ENCODE results near the gene ZNRF3. TPM values are rescaled to one million over a fixed set of nuclear protein-coding genes. Genes with fewer than 3 reads are reported as not detected.

Gene ZNRF3
- total RNA-seq, 4 donors from 2014 or later: 6.1 to 23.2 (median 12.0) TPM

DNA sequence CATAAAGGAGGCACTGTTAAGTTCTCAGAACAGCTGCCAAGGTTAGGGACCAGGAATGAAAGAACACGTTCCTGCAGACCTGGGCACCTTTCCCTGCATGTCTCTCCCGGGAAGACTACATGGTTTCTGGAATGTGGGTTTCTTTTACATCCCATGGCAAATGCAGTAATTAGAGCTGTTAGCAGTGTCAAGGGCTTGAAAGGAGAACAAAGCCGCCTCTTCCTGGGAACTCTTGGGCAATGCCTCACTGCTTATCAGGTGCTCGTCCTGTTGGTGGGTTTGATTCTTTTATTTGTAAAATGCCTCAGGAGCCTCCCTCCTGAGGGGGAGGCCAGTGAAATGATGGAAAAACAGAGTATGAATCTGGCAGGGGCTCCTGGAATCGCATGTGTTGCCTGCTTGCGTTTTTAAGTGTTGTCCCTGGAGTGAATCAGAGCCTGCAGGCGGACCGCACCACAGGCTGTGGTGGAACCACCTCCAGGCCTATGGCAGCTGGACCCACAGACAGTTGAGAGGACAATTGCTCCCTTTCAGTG, 179.0 kb downstream of the ZNRF3 start:
- no peak for TF ChIP-seq POLR2A (IDR thresholded peaks at IDR 0.05)
- TF ChIP-seq, protein P1, sequence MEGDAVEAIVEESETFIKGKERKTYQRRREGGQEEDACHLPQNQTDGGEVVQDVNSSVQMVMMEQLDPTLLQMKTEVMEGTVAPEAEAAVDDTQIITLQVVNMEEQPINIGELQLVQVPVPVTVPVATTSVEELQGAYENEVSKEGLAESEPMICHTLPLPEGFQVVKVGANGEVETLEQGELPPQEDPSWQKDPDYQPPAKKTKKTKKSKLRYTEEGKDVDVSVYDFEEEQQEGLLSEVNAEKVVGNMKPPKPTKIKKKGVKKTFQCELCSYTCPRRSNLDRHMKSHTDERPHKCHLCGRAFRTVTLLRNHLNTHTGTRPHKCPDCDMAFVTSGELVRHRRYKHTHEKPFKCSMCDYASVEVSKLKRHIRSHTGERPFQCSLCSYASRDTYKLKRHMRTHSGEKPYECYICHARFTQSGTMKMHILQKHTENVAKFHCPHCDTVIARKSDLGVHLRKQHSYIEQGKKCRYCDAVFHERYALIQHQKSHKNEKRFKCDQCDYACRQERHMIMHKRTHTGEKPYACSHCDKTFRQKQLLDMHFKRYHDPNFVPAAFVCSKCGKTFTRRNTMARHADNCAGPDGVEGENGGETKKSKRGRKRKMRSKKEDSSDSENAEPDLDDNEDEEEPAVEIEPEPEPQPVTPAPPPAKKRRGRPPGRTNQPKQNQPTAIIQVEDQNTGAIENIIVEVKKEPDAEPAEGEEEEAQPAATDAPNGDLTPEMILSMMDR (IDR thresholded peaks at IDR 0.05): no peak
- Histone ChIP-seq H3K4me1 (no peaks in the 10 kb centered on the region), H3K9me3 (no peaks in the 10 kb centered on the region), H3K27me3 (no peaks in the 10 kb centered on the region), H3K4me3 (no peak overlapping the region), H3K27ac (no peak overlapping the region), H3K36me3 (no peaks in the 10 kb centered on the region)
- DNase-seq: no peak
- intact Hi-C loops (cut with DNase I; ENCODE audit: low total_unique reads): no loop called here

DNA sequence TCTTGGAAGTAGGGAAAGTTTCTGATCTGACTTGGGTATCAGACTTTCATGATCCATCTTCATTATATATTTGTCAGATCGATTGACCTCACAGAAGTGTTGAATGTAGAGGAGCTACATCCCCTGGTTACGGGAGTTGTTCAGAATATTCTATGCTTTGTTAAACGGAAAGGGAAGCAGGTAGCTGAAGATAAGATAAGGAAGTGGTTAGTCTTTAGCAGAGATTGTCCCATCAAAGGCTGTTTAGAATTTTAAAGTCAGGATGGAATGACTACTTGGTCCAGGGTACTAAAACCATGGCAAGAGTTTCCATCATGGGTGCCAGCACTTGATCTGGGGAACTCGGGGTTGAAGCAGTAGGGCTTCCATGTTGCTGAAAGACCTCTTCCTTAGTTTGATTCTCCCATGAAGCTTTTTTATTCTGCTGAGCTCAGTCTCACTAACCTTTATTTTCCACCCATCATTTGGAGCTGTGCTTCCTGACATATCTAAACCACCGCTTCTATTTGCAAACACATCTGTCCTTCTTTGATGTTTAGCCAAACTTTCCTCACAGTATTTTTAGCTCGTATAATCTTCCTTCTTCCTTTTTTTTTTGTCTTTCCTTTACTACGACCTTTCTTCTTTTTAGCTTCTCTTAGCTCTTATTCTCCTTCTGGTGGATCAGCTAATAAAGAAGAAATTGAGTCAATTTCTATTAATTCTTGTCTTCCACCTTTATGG, 182.3 kb downstream of the ZNRF3 start:
- Histone ChIP-seq H3K27me3 (no peaks in the 10 kb centered on the region), H3K4me3 (no peak overlapping the region), H3K36me3 (no peaks in the 10 kb centered on the region), H3K9me3 (no peaks in the 10 kb centered on the region), H3K27ac (no peak overlapping the region), H3K4me1 (no peaks in the 10 kb centered on the region)
- TF ChIP-seq POLR2A (IDR thresholded peaks at IDR 0.05): no peak
- TF ChIP-seq, protein P1 (IDR thresholded peaks at IDR 0.05): no peak
- intact Hi-C loops (cut with DNase I; ENCODE audit: low total_unique reads): no loop called here
- no peak for DNase-seq

DNA sequence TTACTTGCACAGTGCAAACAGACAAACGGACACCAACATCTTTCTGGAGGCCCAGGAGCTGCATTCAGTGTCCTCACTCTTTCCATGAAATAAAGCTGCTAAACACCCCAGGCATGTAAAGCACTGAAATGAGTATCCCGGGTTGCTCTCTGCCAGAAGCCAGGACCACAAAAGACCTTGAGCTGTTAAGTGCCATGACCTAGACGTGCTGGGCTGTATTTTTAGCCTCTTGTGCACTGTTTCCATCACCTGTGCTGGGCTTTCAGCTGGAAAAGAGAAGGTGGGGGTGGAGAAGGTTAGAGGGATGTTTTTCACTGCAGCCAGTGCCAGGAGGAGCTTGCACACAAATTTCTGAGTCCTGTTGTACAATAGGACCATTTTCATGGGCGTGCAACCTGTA, 186.1 kb downstream of the ZNRF3 start:
- Histone ChIP-seq H3K27me3 (no peaks in the 10 kb centered on the region), H3K9me3 (no peaks in the 10 kb centered on the region), H3K36me3 (no peaks in the 10 kb centered on the region), H3K4me3 (no peak overlapping the region), H3K4me1 (no peaks in the 10 kb centered on the region), H3K27ac (no peak overlapping the region)
- no peak for DNase-seq
- intact Hi-C loops (cut with DNase I; ENCODE audit: low total_unique reads): no loop called here
- no peak for TF ChIP-seq POLR2A (IDR thresholded peaks at IDR 0.05)

DNA sequence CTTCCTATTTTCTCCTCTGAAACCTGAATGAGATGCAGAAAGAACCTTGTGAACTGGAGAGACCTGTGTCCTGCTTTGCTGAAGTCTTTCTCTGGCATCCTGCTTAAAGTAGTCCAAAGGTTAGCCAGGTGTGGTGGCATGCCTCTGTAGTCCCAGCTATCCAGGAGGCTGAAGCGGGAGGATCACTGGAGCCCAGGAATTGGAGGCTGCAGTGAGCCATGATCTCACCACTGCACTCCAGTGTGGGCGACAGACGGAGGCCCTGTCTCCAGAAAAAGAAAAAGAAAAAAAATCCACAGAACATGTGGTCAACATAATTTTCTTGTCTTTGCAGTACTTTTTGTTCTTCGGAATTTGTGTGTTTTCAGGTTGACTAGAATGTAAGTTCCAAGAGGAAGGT, 187.1 kb downstream of the ZNRF3 start:
- DNase-seq: no peak
- no peaks in the 10 kb centered on the region for H3K4me1 ChIP-seq
- H3K36me3 ChIP-seq: no peaks in the 10 kb centered on the region
- H3K27ac ChIP-seq: no peak overlapping the region
- intact Hi-C loops (cut with DNase I; ENCODE audit: low total_unique reads): no loop called here
- H3K27me3 ChIP-seq: no peaks in the 10 kb centered on the region
- no peak overlapping the region for H3K4me3 ChIP-seq
- H3K9me3 ChIP-seq: no peaks in the 10 kb centered on the region
- TF ChIP-seq, protein P1 (IDR thresholded peaks at IDR 0.05): no peak

DNA sequence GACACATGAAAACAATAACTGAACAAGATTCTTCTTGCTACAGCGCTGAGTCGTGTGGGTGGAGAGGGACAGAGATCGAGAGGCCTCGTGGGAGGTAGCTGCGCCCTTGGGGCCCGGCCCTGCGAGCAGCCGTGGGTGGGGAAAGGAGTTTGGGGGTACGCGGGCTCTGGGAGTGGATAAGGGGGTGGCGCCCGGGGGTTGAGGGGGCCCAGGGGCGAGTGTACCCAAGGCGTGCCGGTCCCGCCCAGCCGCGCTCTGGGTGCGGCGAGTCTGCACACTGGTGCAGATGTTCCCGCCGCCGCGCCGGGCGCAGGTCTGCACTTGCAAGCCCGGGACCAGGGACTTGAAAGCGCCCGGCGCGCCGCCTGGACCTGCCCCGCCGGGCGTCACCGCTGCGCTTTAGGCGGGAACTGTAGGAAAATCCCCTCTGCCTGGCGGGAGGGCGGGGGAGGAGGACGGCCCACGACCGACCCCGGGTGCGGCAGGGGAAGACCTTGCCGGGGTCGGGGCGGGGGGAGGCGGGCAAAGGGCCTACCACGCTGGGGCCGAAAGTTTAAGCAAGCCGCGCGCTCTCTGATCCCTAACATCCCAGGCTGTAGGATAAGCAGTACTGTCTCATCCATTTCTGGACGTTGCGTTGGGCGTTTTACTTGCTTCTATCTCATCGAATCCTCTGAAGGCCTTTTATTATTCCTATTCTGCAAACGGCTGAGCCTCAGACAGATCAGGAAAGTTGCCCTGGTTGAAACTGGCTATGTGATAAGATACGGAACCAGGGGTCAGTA, 188.1 kb downstream of the ZNRF3 start:
- H3K27me3 ChIP-seq: no peaks in the 10 kb centered on the region
- no peak for TF ChIP-seq POLR2A (IDR thresholded peaks at IDR 0.05)
- TF ChIP-seq, protein P1 (IDR thresholded peaks at IDR 0.05): no peak
- intact Hi-C loops (cut with DNase I; ENCODE audit: low total_unique reads): no loop called here
- no peaks in the 10 kb centered on the region for H3K36me3 ChIP-seq
- H3K4me1 ChIP-seq: no peaks in the 10 kb centered on the region
- H3K9me3 ChIP-seq: no peaks in the 10 kb centered on the region
- H3K4me3 ChIP-seq: peak overlapping the region; percentile 18 to 37
- no peak overlapping the region for H3K27ac ChIP-seq
- peak; percentile 29 to 42 for DNase-seq

Measured in uterus (tissue), 4 donors.